Measurements from ENCODE around the gene DCAF11. TPM values are rescaled to one million over a fixed set of nuclear protein-coding genes. Genes with fewer than 3 reads are reported as not detected.

The DCAF11 gene
- total RNA-seq, 1 donor from 2014 or later: 30.7 TPM

- peak; percentile 56 for DNase-seq (ENCODE audit: low spot score)
- Mint-ChIP-seq H3K27ac (ENCODE audit: unreplicated experiment) (no peak overlapping the region), H3K27me3 (ENCODE audit: low read depth) (peaks cover 27% of the 10 kb centered on the region), H3K9me3 (ENCODE audit: low read depth) (no peaks in the 10 kb centered on the region), H3K4me1 (ENCODE audit: low read depth) (no peaks in the 10 kb centered on the region), H3K4me3 (ENCODE audit: unreplicated experiment) (no peak overlapping the region), H3K36me3 (ENCODE audit: low read depth) (no peaks in the 10 kb centered on the region)
- no peak for TF ChIP-seq CTCF (IDR thresholded peaks at IDR 0.05)
These were observed 47.2 kb upstream of the DCAF11 start for GRCh38 chr14:24067133-24068082.

DNA sequence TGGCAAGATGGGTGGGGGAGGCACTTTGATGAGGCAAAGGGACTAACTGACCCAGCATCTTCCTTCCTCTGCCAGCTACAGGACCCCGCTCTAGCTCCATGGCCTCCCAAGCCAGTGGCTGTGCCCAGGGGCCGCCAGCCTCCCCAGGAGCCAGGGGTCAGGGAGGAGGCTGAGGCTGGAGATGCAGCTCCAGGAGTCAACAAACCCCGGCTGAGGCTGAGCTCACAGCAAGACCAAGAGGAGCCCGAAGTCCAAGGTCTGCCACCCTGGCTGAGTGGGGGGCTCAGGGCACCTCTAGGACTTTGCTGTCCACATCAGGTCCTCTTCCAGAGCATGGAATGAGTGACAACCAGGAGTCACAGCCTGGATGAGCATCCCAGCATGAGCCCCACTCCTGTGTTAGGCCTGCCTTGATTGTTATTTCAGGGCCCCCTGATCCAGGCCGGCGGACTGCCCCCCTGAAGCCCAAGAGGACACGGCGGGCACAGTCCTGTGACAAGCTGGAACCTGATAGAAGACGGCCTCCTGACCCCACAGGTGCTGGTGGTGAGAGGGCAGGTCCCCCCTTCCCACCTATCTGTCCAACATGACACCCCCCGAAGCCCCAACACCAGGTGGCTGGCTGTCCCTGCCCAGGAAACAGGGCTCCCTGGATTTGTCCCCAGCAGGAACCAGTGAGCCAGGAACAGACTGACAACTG, 45.7 kb upstream of the DCAF11 start:
- no peak overlapping the region for H3K27ac Mint-ChIP-seq (ENCODE audit: unreplicated experiment)
- no peaks in the 10 kb centered on the region for H3K36me3 Mint-ChIP-seq (ENCODE audit: low read depth)
- TF ChIP-seq CTCF (IDR thresholded peaks at IDR 0.05): no peak
- peaks cover 26% of the 10 kb centered on the region for H3K27me3 Mint-ChIP-seq (ENCODE audit: low read depth)
- DNase-seq (ENCODE audit: low spot score): peak; percentile 59
- no peaks in the 10 kb centered on the region for H3K4me1 Mint-ChIP-seq (ENCODE audit: low read depth)
- H3K9me3 Mint-ChIP-seq (ENCODE audit: low read depth): no peaks in the 10 kb centered on the region
- no peak overlapping the region for H3K4me3 Mint-ChIP-seq (ENCODE audit: unreplicated experiment)

GRCh38 chr14:24069411-24069735, 45.2 kb upstream of the DCAF11 start:
- H3K27ac Mint-ChIP-seq (ENCODE audit: unreplicated experiment): no peak overlapping the region
- no peaks in the 10 kb centered on the region for H3K36me3 Mint-ChIP-seq (ENCODE audit: low read depth)
- H3K27me3 Mint-ChIP-seq (ENCODE audit: low read depth): peaks cover 26% of the 10 kb centered on the region
- H3K9me3 Mint-ChIP-seq (ENCODE audit: low read depth): no peaks in the 10 kb centered on the region
- no peak for TF ChIP-seq CTCF (IDR thresholded peaks at IDR 0.05)
- H3K4me3 Mint-ChIP-seq (ENCODE audit: unreplicated experiment): no peak overlapping the region
- no peaks in the 10 kb centered on the region for H3K4me1 Mint-ChIP-seq (ENCODE audit: low read depth)
- DNase-seq (ENCODE audit: low spot score): no peak

DNA sequence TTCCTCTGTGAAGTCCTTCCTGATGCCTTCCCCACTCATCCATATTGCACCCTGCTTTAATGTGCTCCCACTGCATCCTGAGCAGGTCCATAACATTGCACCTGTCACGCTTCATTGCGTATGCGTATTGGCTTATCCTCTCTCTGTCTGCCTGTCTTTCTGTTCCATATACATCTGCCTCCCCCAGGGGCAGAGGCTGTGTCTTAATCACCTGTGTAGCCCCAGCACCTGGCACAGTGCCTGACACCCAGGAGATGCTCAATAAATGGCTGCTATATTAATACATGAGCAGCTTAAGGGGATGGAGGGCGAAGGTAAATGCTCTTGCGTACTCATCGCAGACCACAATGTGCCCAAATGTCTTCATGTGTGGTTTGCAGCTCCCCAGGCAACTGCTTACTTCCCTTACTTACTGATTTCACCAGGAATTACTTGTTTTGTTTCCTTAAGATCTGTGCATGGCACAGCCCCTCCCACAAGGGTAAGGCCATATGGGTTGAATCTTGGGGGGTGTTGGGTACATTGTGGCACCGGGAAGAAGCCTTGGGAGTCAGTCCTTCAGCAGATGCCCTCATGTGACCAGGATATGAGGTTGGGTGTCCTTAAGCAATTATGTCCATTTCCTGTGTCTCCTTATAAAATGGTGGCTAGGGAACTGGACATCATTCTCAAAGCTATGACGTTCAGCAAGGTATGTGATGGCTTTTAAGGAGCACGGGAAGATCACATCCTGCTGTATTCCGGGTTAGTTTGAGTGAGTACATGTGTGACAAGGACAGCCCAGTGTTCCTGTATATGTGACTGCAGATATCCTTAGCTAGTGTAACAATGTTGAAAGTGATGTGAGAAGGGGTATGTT, 44.1 kb upstream of the DCAF11 start:
- Mint-ChIP-seq H3K4me3 (ENCODE audit: unreplicated experiment) (no peak overlapping the region), H3K27me3 (ENCODE audit: low read depth) (peaks cover 30% of the 10 kb centered on the region)

More for the DNA sequence above, 44.1 kb upstream of the DCAF11 start:
- Mint-ChIP-seq H3K4me1 (ENCODE audit: low read depth) (no peaks in the 10 kb centered on the region), H3K27ac (ENCODE audit: unreplicated experiment) (no peak overlapping the region), H3K9me3 (ENCODE audit: low read depth) (no peaks in the 10 kb centered on the region), H3K36me3 (ENCODE audit: low read depth) (no peaks in the 10 kb centered on the region)
- no peak for TF ChIP-seq CTCF (IDR thresholded peaks at IDR 0.05)
- DNase-seq (ENCODE audit: low spot score): no peak

Data from chondrocyte (in vitro differentiated cells).